ENCODE measurements around the gene ZNF480. TPM values are rescaled to one million over a fixed set of nuclear protein-coding genes. Genes with fewer than 3 reads are reported as not detected.

The ZNF480 gene
- total and polyA plus RNA-seq, 2 of the 13 experiments (the other 11 are each of a cell fraction or from before 2014, with no cell fraction given) = 2.1 to 9.6 TPM

DNA sequence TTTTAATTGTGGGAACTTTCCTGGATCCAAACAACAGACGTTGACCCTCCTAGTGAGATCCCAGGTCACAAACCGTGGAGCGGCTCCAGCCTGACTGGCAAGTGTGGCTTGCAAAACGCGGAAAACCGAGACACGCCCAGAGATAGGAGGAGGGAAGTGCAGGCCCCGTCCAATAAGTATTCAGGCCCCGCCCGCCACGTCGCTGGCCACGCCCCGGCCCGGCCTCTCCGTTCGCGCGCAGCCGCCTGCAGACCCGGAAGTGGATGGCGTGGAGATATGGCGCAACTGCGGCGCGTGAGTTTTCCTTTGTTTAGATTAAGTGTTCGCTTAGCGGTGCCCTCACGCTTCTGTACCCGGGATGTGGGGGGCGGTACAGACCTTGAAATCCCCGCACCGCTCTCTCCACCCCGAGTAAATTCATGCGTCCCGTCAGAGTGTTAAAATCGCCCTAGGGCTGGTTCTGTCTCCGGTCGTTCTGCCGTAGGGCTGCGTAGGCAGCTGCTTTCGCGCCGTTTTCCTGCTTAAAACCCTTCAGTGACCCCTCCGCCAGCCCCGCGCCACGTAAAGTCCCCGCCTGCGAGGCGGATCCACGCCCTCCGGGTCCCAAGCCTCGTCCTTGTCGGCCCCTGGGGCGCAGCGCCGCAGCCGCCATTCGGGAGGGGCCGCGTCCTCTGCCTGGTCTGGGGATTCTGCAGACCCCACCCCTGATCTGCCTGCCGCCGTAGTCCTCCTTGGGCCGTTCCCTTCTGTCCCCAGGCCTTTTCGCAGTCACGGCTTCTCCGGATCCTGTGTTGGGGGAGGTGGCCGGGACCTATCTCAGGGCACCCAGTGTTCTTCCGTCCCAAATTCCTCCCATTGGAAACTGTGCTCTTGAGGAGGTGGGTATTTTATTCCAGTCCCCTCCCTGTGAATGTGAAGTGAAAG is 27.4 kb upstream of the ZNF480 start, which contains the start of gene ZNF766 (continued):
- TF ChIP-seq SOX13 (IDR thresholded peaks at IDR 0.05) (no peak), SOX13 (CRISPR knock-in tag; conservative IDR thresholded peaks at IDR 0.05 in 1 of 2, IDR thresholded peaks at IDR 0.05 in 1 of 2) (0 out of 4 replicates have a peak, but pooled peaks of 1 of the 2 experiments have one; percentile 42), XRCC5 (optimal IDR thresholded peaks at IDR 0.05; ENCODE audit: low read length) (peak; percentile 12), FUBP1 (CRISPR knock-in tag; IDR thresholded peaks at IDR 0.05; ENCODE audit: borderline replicate concordance) (no peak), ISL2 (CRISPR knock-in tag; IDR thresholded peaks at IDR 0.05) (peak; percentile 51; the same call in 1 of the 2 replicates), ZNF564 (CRISPR knock-in tag; IDR thresholded peaks at IDR 0.05) (no peak), JUNB (CRISPR knock-in tag; IDR thresholded peaks at IDR 0.05; ENCODE audit: borderline replicate concordance) (no peak), RNF219 (CRISPR knock-in tag; IDR thresholded peaks at IDR 0.05) (no peak), TARDBP (CRISPR knock-in tag; IDR thresholded peaks at IDR 0.05) (peak; percentile 64; the same call in 1 of the 2 replicates), ZNF160 (CRISPR knock-in tag; IDR thresholded peaks at IDR 0.05) (no peak), SNAPC5 (CRISPR knock-in tag; IDR thresholded peaks at IDR 0.05; ENCODE audit: borderline replicate concordance) (no peak), ATF7-NPFF (CRISPR knock-in tag; IDR thresholded peaks at IDR 0.05; ENCODE audit: low read depth) (peak; percentile 8; the same call in 1 of the 2 replicates), ZNF75D (CRISPR knock-in tag; IDR thresholded peaks at IDR 0.05; ENCODE audit: borderline replicate concordance) (no peak), ZNF775 (CRISPR knock-in tag; IDR thresholded peaks at IDR 0.05; ENCODE audit: borderline replicate concordance) (peak; percentile 27; the same call in 1 of the 2 replicates), ZNF687 (CRISPR knock-in tag; IDR thresholded peaks at IDR 0.05) (peak; percentile 75), ZBTB21 (CRISPR knock-in tag; IDR thresholded peaks at IDR 0.05) (no peak)
- TF ChIP-seq, protein P1, sequence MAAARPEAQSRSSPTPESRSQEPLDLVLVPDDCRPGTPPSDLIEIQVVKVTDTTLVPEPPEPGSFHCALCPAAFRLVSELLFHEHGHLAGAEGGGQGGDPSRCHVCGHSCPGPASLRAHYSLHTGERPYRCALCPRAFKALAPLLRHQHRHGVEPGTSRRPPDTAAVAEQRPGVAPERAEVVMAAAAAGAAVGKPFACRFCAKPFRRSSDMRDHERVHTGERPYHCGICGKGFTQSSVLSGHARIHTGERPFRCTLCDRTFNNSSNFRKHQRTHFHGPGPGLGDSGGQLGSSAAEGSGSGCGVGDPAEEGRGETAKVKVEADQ (CRISPR knock-in tag; IDR thresholded peaks at IDR 0.05; ENCODE audit: borderline replicate concordance) = 0 out of 2 replicates have a peak, but pooled peaks have one; percentile 12

All from HepG2 (cell line).